ENCODE measurements around the gene RBM5.

RBM5 gene

GRCh38 chr3:50139718-50140423 is 51.2 kb downstream of the RBM5 start:
- Histone ChIP-seq H2AK5ac (ENCODE audit: low read length) (no peak overlapping the region), H3K9ac (ENCODE audit: low read length) (no peak overlapping the region), H3K27ac (ENCODE audit: low read depth, low read length) (no peak overlapping the region), H3K79me2 (ENCODE audit: control insufficient read depth, insufficient read depth, low read length, poor library complexity) (no peaks in the 10 kb centered on the region), H3K18ac (ENCODE audit: low read length) (no peak overlapping the region), H3K27me3 (ENCODE audit: insufficient read depth, low read length) (no peaks in the 10 kb centered on the region), H3K36me3 (ENCODE audit: control insufficient read depth in 1 of 2, insufficient read depth in 2 of 2, low read length in 2 of 2) (no peaks in the 10 kb centered on the region), H4K8ac (ENCODE audit: low read depth, low read length) (no peak overlapping the region), H4K91ac (ENCODE audit: low read depth, low read length) (no peak overlapping the region), H3K4me1 (ENCODE audit: control insufficient read depth in 1 of 2, insufficient read depth in 2 of 2, low read length in 2 of 2) (peaks cover 2 to 6% of the 10 kb centered on the region in 2 experiments), H3K4ac (ENCODE audit: low read depth, low read length) (no peak overlapping the region), H2BK120ac (ENCODE audit: insufficient read depth, low read length, poor library complexity) (no peak overlapping the region), H3K14ac (ENCODE audit: low read length) (no peak overlapping the region), H3K23ac (ENCODE audit: low read length) (no peak overlapping the region), H3K4me2 (ENCODE audit: low read length) (no peak overlapping the region), H3K4me3 (ENCODE audit: low read depth, low read length) (no peak overlapping the region), H2BK5ac (ENCODE audit: low read depth, low read length, poor library complexity) (no peak overlapping the region), H4K12ac (ENCODE audit: low read depth, low read length) (no peak overlapping the region), H2AFZ (ENCODE audit: insufficient read depth, low read length, poor library complexity) (no peak overlapping the region), H2BK12ac (ENCODE audit: low read length) (no peak overlapping the region), H3K79me1 (ENCODE audit: low read length) (no peaks in the 10 kb centered on the region), H3K9me3 (ENCODE audit: insufficient read depth, low read depth, low read length) (no peaks in the 10 kb centered on the region)
- no peak for DNase-seq
- WGBS (ENCODE audit: extremely low coverage, insufficient coverage, insufficient read length), result no CpG with 5 or more reads among the region's 13 CpGs

- Histone ChIP-seq H3K79me1 (ENCODE audit: low read length) (no peaks in the 10 kb centered on the region), H3K79me2 (ENCODE audit: control insufficient read depth, insufficient read depth, low read length, poor library complexity) (no peaks in the 10 kb centered on the region), H2BK120ac (ENCODE audit: insufficient read depth, low read length, poor library complexity) (no peak overlapping the region), H3K27ac (ENCODE audit: low read depth, low read length) (no peak overlapping the region), H3K4me1 (ENCODE audit: control insufficient read depth in 1 of 2, insufficient read depth in 2 of 2, low read length in 2 of 2) (peaks cover 2 to 6% of the 10 kb centered on the region in 2 experiments), H2BK12ac (ENCODE audit: low read length) (no peak overlapping the region), H3K4ac (ENCODE audit: low read depth, low read length) (no peak overlapping the region), H2BK5ac (ENCODE audit: low read depth, low read length, poor library complexity) (no peak overlapping the region), H3K9ac (ENCODE audit: low read length) (no peak overlapping the region), H3K36me3 (ENCODE audit: control insufficient read depth in 1 of 2, insufficient read depth in 2 of 2, low read length in 2 of 2) (no peaks in the 10 kb centered on the region), H3K14ac (ENCODE audit: low read length) (no peak overlapping the region), H3K23ac (ENCODE audit: low read length) (no peak overlapping the region), H3K18ac (ENCODE audit: low read length) (no peak overlapping the region), H4K8ac (ENCODE audit: low read depth, low read length) (no peak overlapping the region), H4K12ac (ENCODE audit: low read depth, low read length) (no peak overlapping the region), H2AK5ac (ENCODE audit: low read length) (no peak overlapping the region), H2AFZ (ENCODE audit: insufficient read depth, low read length, poor library complexity) (no peak overlapping the region), H3K4me2 (ENCODE audit: low read length) (no peak overlapping the region), H4K91ac (ENCODE audit: low read depth, low read length) (no peak overlapping the region), H3K4me3 (ENCODE audit: low read depth, low read length) (no peak overlapping the region), H3K9me3 (ENCODE audit: insufficient read depth, low read depth, low read length) (no peaks in the 10 kb centered on the region), H3K27me3 (ENCODE audit: insufficient read depth, low read length) (no peaks in the 10 kb centered on the region)
- WGBS (ENCODE audit: extremely low coverage, insufficient coverage, insufficient read length), result no CpG with 5 or more reads among the region's 12 CpGs
- DNase-seq, result no peak
These were observed 52.3 kb downstream of the RBM5 start for GRCh38 chr3:50140990-50141389.

- Histone ChIP-seq H3K79me1 (ENCODE audit: low read length) (peaks cover 12% of the 10 kb centered on the region), H4K8ac (ENCODE audit: low read depth, low read length) (no peak overlapping the region), H4K91ac (ENCODE audit: low read depth, low read length) (no peak overlapping the region), H3K4me3 (ENCODE audit: low read depth, low read length) (no peak overlapping the region), H2AFZ (ENCODE audit: insufficient read depth, low read length, poor library complexity) (no peak overlapping the region), H4K12ac (ENCODE audit: low read depth, low read length) (no peak overlapping the region), H3K23ac (ENCODE audit: low read length) (no peak overlapping the region), H3K79me2 (ENCODE audit: control insufficient read depth, insufficient read depth, low read length, poor library complexity) (peaks cover 4% of the 10 kb centered on the region), H3K27me3 (ENCODE audit: insufficient read depth, low read length) (no peaks in the 10 kb centered on the region), H3K9me3 (ENCODE audit: insufficient read depth, low read depth, low read length) (no peaks in the 10 kb centered on the region), H3K14ac (ENCODE audit: low read length) (no peak overlapping the region), H2BK12ac (ENCODE audit: low read length) (no peak overlapping the region), H3K9ac (ENCODE audit: low read length) (no peak overlapping the region), H3K27ac (ENCODE audit: low read depth, low read length) (no peak overlapping the region), H2AK5ac (ENCODE audit: low read length) (no peak overlapping the region), H3K36me3 (ENCODE audit: control insufficient read depth in 1 of 2, insufficient read depth in 2 of 2, low read length in 2 of 2) (no peaks in the 10 kb centered on the region), H2BK120ac (ENCODE audit: insufficient read depth, low read length, poor library complexity) (no peak overlapping the region), H3K4ac (ENCODE audit: low read depth, low read length) (no peak overlapping the region), H3K18ac (ENCODE audit: low read length) (no peak overlapping the region), H2BK5ac (ENCODE audit: low read depth, low read length, poor library complexity) (no peak overlapping the region), H3K4me1 (ENCODE audit: control insufficient read depth in 1 of 2, insufficient read depth in 2 of 2, low read length in 2 of 2) (peaks cover 15 to 17% of the 10 kb centered on the region in 2 experiments), H3K4me2 (ENCODE audit: low read length) (no peak overlapping the region)
- no CpG with 5 or more reads among the region's 3 CpGs for WGBS (ENCODE audit: extremely low coverage, insufficient coverage, insufficient read length)
- DNase-seq, result no peak
These were observed 57.7 kb downstream of the RBM5 start for GRCh38 chr3:50146316-50146901.

GRCh38 chr3:50147016-50147415 is 58.3 kb downstream of the RBM5 start:
- no peak overlapping the region for H3K23ac ChIP-seq (ENCODE audit: low read length)
- H3K4me1 ChIP-seq (ENCODE audit: control insufficient read depth in 1 of 2, insufficient read depth in 2 of 2, low read length in 2 of 2), result peaks cover 22 to 23% of the 10 kb centered on the region in 2 experiments
- peak overlapping the region; percentile 19 for H4K91ac ChIP-seq (ENCODE audit: low read depth, low read length)
- no peak overlapping the region for H2BK5ac ChIP-seq (ENCODE audit: low read depth, low read length, poor library complexity)
- H3K4me2 ChIP-seq (ENCODE audit: low read length), result no peak overlapping the region
- peaks cover 17% of the 10 kb centered on the region for H3K79me1 ChIP-seq (ENCODE audit: low read length)
- H3K27ac ChIP-seq (ENCODE audit: low read depth, low read length), result no peak overlapping the region
- H3K27me3 ChIP-seq (ENCODE audit: insufficient read depth, low read length), result no peaks in the 10 kb centered on the region
- H3K9me3 ChIP-seq (ENCODE audit: insufficient read depth, low read depth, low read length), result no peaks in the 10 kb centered on the region
- H3K4me3 ChIP-seq (ENCODE audit: low read depth, low read length), result no peak overlapping the region
- H3K36me3 ChIP-seq (ENCODE audit: control insufficient read depth in 1 of 2, insufficient read depth in 2 of 2, low read length in 2 of 2), result no peaks in the 10 kb centered on the region
- no peak overlapping the region for H4K8ac ChIP-seq (ENCODE audit: low read depth, low read length)
- H3K79me2 ChIP-seq (ENCODE audit: control insufficient read depth, insufficient read depth, low read length, poor library complexity), result peaks cover 4% of the 10 kb centered on the region
- WGBS (ENCODE audit: extremely low coverage, insufficient coverage, insufficient read length), result no CpG with 5 or more reads among the region's 7 CpGs
- no peak overlapping the region for H4K12ac ChIP-seq (ENCODE audit: low read depth, low read length)
- H3K18ac ChIP-seq (ENCODE audit: low read length), result no peak overlapping the region
- no peak overlapping the region for H2BK12ac ChIP-seq (ENCODE audit: low read length)
- H3K4ac ChIP-seq (ENCODE audit: low read depth, low read length), result no peak overlapping the region
- H2AFZ ChIP-seq (ENCODE audit: insufficient read depth, low read length, poor library complexity), result no peak overlapping the region
- H2BK120ac ChIP-seq (ENCODE audit: insufficient read depth, low read length, poor library complexity), result no peak overlapping the region
- no peak overlapping the region for H3K9ac ChIP-seq (ENCODE audit: low read length)
- DNase-seq, result no peak
- H3K14ac ChIP-seq (ENCODE audit: low read length), result no peak overlapping the region
- no peak overlapping the region for H2AK5ac ChIP-seq (ENCODE audit: low read length)

Data from trophoblast cell (in vitro differentiated cells and primary cell).